ENCODE data around the gene RALY. TPM values are rescaled to one million over a fixed set of nuclear protein-coding genes. Genes with fewer than 3 reads are reported as not detected.
A peak's percentile ranks its signal among the peaks of the same experiment; 100 is the strongest.

RALY gene
- total RNA-seq, 2 experiments from 2014 or later = 137 to 139 TPM

GRCh38 chr20:34062570-34063482 lies 69.1 kb downstream of the RALY start:
- Mint-ChIP-seq H3K9me3 (no peaks in the 10 kb centered on the region), H3K4me1 (ENCODE audit: low read depth) (peaks cover 56% of the 10 kb centered on the region), H3K27me3 (ENCODE audit: low read depth) (no peaks in the 10 kb centered on the region), H3K36me3 (ENCODE audit: low read depth) (no peaks in the 10 kb centered on the region), H3K27ac (peak overlapping the region; percentile 46), H3K4me3 (no peak overlapping the region)
- CTCF ChIA-PET = interaction anchor here (1.1 to 1.2 kb wide), 2 partner anchors 16 to 129 kb away, joined by 3 to 6 read pairs; no protein-coding TSS in a partner anchor
- peak; percentile 49 for DNase-seq
- intact Hi-C loops (cut with micrococcal nuclease) = no loop called here

GRCh38 chr20:34064286-34064685 lies 70.6 kb downstream of the RALY start:
- Mint-ChIP-seq H3K9me3 (no peaks in the 10 kb centered on the region), H3K27ac (peak overlapping the region; percentile 65), H3K27me3 (ENCODE audit: low read depth) (no peaks in the 10 kb centered on the region), H3K4me1 (ENCODE audit: low read depth) (peaks cover 52% of the 10 kb centered on the region), H3K4me3 (no peak overlapping the region), H3K36me3 (ENCODE audit: low read depth) (no peaks in the 10 kb centered on the region)
- DNase-seq = no peak
- intact Hi-C loops (cut with micrococcal nuclease) = no loop called here
- CTCF ChIA-PET = no interaction called here

- H3K4me1 Mint-ChIP-seq (ENCODE audit: low read depth) = peaks cover 46% of the 10 kb centered on the region
- no peaks in the 10 kb centered on the region for H3K27me3 Mint-ChIP-seq (ENCODE audit: low read depth)
- no peak overlapping the region for H3K27ac Mint-ChIP-seq
- no peaks in the 10 kb centered on the region for H3K9me3 Mint-ChIP-seq
- CTCF ChIA-PET = no interaction called here
- intact Hi-C loops (cut with micrococcal nuclease) = no loop called here
- DNase-seq = no peak
- no peaks in the 10 kb centered on the region for H3K36me3 Mint-ChIP-seq (ENCODE audit: low read depth)
- H3K4me3 Mint-ChIP-seq = no peak overlapping the region
Measured at GRCh38 chr20:34065260-34065659, 71.5 kb downstream of the RALY start.

GRCh38 chr20:34066476-34067090 lies 72.9 kb downstream of the RALY start:
- Mint-ChIP-seq H3K27ac (no peak overlapping the region), H3K9me3 (no peaks in the 10 kb centered on the region), H3K36me3 (ENCODE audit: low read depth) (no peaks in the 10 kb centered on the region), H3K27me3 (ENCODE audit: low read depth) (no peaks in the 10 kb centered on the region), H3K4me3 (no peak overlapping the region), H3K4me1 (ENCODE audit: low read depth) (peaks cover 36% of the 10 kb centered on the region)
- DNase-seq = no peak
- intact Hi-C loops (cut with micrococcal nuclease) = no loop called here
- CTCF ChIA-PET = interaction anchor here (0.6 to 4.2 kb wide), 3 partner anchors 63 to 152 kb away, joined by 3 to 38 read pairs (median 3); no protein-coding TSS in a partner anchor

GRCh38 chr20:34068001-34068400 lies 74.3 kb downstream of the RALY start:
- intact Hi-C loops (cut with micrococcal nuclease) = loop anchor here (2.0 kb wide), 1 partner anchor 43 kb away; no protein-coding TSS in a partner anchor
- peaks cover 23% of the 10 kb centered on the region for H3K4me1 Mint-ChIP-seq (ENCODE audit: low read depth)

GRCh38 chr20:34069341-34070078 lies 75.8 kb downstream of the RALY start:
- H3K4me1 Mint-ChIP-seq (ENCODE audit: low read depth) = peaks cover 28% of the 10 kb centered on the region
- H3K36me3 Mint-ChIP-seq (ENCODE audit: low read depth) = no peaks in the 10 kb centered on the region
- intact Hi-C loops (cut with micrococcal nuclease) = loop anchor here (1.0 to 2.0 kb wide), 6 partner anchors 41 to 206 kb away; no protein-coding TSS in a partner anchor
- no peak overlapping the region for H3K27ac Mint-ChIP-seq
- CTCF ChIA-PET = interaction anchor here (0.5 to 4.4 kb wide), 15 partner anchors 9 to 206 kb away, joined by 3 to 38 read pairs (median 4); no protein-coding TSS in a partner anchor
- no peaks in the 10 kb centered on the region for H3K27me3 Mint-ChIP-seq (ENCODE audit: low read depth)
- H3K4me3 Mint-ChIP-seq = no peak overlapping the region
- H3K9me3 Mint-ChIP-seq = no peaks in the 10 kb centered on the region
- DNase-seq = peak; percentile 72

More at GRCh38 chr20:34068001-34068400, 74.3 kb downstream of the RALY start:
- no peaks in the 10 kb centered on the region for H3K36me3 Mint-ChIP-seq (ENCODE audit: low read depth)
- H3K27me3 Mint-ChIP-seq (ENCODE audit: low read depth) = no peaks in the 10 kb centered on the region
- no peaks in the 10 kb centered on the region for H3K9me3 Mint-ChIP-seq
- CTCF ChIA-PET = interaction anchor here (0.6 to 4.4 kb wide), 15 partner anchors 8 to 276 kb away, joined by 3 to 38 read pairs (median 4); no protein-coding TSS in a partner anchor
- no peak for DNase-seq
- no peak overlapping the region for H3K4me3 Mint-ChIP-seq
- H3K27ac Mint-ChIP-seq = no peak overlapping the region

GRCh38 chr20:34070079-34070439 lies 76.3 kb downstream of the RALY start:
- H3K36me3 Mint-ChIP-seq (ENCODE audit: low read depth) = no peaks in the 10 kb centered on the region
- CTCF ChIA-PET = interaction anchor here (0.7 to 4.4 kb wide), 10 partner anchors 10 to 207 kb away, joined by 3 to 38 read pairs (median 6); no protein-coding TSS in a partner anchor
- H3K9me3 Mint-ChIP-seq = no peaks in the 10 kb centered on the region
- no peak overlapping the region for H3K27ac Mint-ChIP-seq
- no peak for DNase-seq
- intact Hi-C loops (cut with micrococcal nuclease) = loop anchor here (1.0 kb wide), 2 partner anchors 123 to 207 kb away; no protein-coding TSS in a partner anchor
- no peaks in the 10 kb centered on the region for H3K27me3 Mint-ChIP-seq (ENCODE audit: low read depth)
- H3K4me3 Mint-ChIP-seq = no peak overlapping the region
- H3K4me1 Mint-ChIP-seq (ENCODE audit: low read depth) = peaks cover 28% of the 10 kb centered on the region

- H3K27ac Mint-ChIP-seq = no peak overlapping the region
- intact Hi-C loops (cut with micrococcal nuclease) = loop anchor here (1.0 kb wide), 2 partner anchors 124 to 208 kb away; no protein-coding TSS in a partner anchor
- H3K36me3 Mint-ChIP-seq (ENCODE audit: low read depth) = no peaks in the 10 kb centered on the region
- no peaks in the 10 kb centered on the region for H3K27me3 Mint-ChIP-seq (ENCODE audit: low read depth)
- no peaks in the 10 kb centered on the region for H3K9me3 Mint-ChIP-seq
- CTCF ChIA-PET = interaction anchor here (0.7 to 4.4 kb wide), 6 partner anchors 17 to 156 kb away, joined by 4 to 38 read pairs (median 6); no protein-coding TSS in a partner anchor
- H3K4me1 Mint-ChIP-seq (ENCODE audit: low read depth) = peaks cover 23% of the 10 kb centered on the region
- DNase-seq = no peak
- no peak overlapping the region for H3K4me3 Mint-ChIP-seq
Measured at GRCh38 chr20:34070859-34071258, 77.1 kb downstream of the RALY start.

GRCh38 chr20:34072076-34072475 lies 78.4 kb downstream of the RALY start:
- Mint-ChIP-seq H3K4me3 (no peak overlapping the region), H3K4me1 (ENCODE audit: low read depth) (peaks cover 23% of the 10 kb centered on the region), H3K27me3 (ENCODE audit: low read depth) (no peaks in the 10 kb centered on the region), H3K9me3 (no peaks in the 10 kb centered on the region), H3K27ac (no peak overlapping the region), H3K36me3 (ENCODE audit: low read depth) (peaks cover 5% of the 10 kb centered on the region)
- no peak for DNase-seq
- intact Hi-C loops (cut with micrococcal nuclease) = no loop called here
- CTCF ChIA-PET = interaction anchor here (0.9 kb wide), 2 partner anchors 19 to 136 kb away, joined by 3 read pairs; no protein-coding TSS in a partner anchor

GRCh38 chr20:34072778-34073177 lies 79.1 kb downstream of the RALY start:
- Mint-ChIP-seq H3K27ac (peak overlapping the region; percentile 4), H3K9me3 (no peaks in the 10 kb centered on the region), H3K27me3 (ENCODE audit: low read depth) (no peaks in the 10 kb centered on the region), H3K36me3 (ENCODE audit: low read depth) (peaks cover 5% of the 10 kb centered on the region), H3K4me1 (ENCODE audit: low read depth) (peaks cover 22% of the 10 kb centered on the region), H3K4me3 (no peak overlapping the region)
- DNase-seq = no peak
- intact Hi-C loops (cut with micrococcal nuclease) = no loop called here
- CTCF ChIA-PET = interaction anchor here (0.9 kb wide), 2 partner anchors 19 to 137 kb away, joined by 3 read pairs; no protein-coding TSS in a partner anchor

GRCh38 chr20:34074101-34074760 lies 80.5 kb downstream of the RALY start:
- Mint-ChIP-seq H3K4me3 (no peak overlapping the region), H3K36me3 (ENCODE audit: low read depth) (peaks cover 5% of the 10 kb centered on the region), H3K9me3 (no peaks in the 10 kb centered on the region), H3K4me1 (ENCODE audit: low read depth) (peaks cover 12% of the 10 kb centered on the region), H3K27ac (peak overlapping the region; percentile 55), H3K27me3 (ENCODE audit: low read depth) (no peaks in the 10 kb centered on the region)
- CTCF ChIA-PET = interaction anchor here (0.8 to 2.3 kb wide), 4 partner anchors 30 to 160 kb away, joined by 3 to 5 read pairs (median 4); no protein-coding TSS in a partner anchor
- peak; percentile 35 for DNase-seq
- intact Hi-C loops (cut with micrococcal nuclease) = no loop called here

Measured in activated naive CD4-positive, alpha-beta T cell treated with anti-CD3 and anti-CD28 coated beads for 36 hours (primary cell).